ENCODE results near the gene FGF18.

Gene FGF18

DNA sequence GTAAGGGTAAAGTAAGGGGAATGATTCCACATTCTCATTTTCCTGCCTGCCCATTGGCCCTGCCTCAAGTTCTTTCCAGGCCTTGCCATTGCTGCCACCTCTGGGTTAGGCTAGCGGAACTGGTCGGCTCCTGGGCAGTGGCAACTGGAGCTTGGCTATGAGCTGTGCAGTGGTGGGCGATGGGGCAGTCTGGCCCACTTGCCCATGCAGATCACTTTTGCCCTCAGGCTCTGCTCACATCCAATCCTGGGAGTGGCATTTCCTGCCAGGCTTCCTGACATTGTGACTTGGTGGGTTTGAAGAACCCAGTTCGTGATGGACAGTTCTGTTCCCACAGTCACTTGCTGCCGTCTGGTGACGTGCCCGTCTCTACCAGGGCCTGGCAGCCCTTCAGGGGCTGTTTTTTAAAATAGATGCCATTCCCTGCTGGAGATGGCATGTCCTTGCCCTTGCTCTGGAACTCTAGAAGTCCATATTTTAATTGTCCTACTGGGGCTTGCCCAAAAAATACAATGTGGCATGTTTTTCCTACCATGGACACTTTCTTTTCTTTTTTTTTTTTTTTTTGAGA, 86.1 kb downstream of the FGF18 start:
- no peak for DNase-seq

DNA sequence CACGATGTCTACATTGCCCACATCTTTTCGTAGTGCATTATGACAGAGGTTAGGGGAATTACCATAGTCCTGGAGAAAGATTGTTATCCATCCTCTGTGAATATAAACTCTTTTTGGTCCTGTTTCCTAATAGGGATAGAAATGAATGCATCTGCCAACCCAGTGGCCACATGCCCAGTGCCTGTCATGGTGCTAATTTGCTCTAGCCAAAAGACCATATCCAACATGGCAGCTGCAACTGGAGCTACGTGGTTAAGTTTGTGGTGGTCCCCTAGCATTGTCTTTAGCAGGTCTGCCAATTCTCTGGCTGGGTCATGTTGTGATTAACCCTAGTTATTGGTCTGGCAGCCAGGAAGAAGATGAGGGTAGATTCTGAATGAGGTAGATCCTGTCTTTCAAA, 87.5 kb downstream of the FGF18 start:
- no peak for DNase-seq

All from fibroblast of upper back skin (primary cell).